Body of pancreas (tissue), 4 donors: Measurements from ENCODE around the gene ODAD4. TPM values are rescaled to one million over a fixed set of nuclear protein-coding genes. Genes with fewer than 3 reads are reported as not detected.

Experiments used
- ATAC-seq: fragments of 150-250 bp; one replicate; pipeline ENCODE4 v1.9.1; 2016
- DNase-seq, 4 donors: peaks; one replicate each; pipeline ENCODE4 v3.0.0-alpha.2; 2019
- H3K27ac ChIP-seq, 4 donors: fragments of 200-600 bp; sonication (generic); 1 replicate in 3 of 4; 2 replicates in 1 of 4; pipeline versions ENCODE4 v1.5.1 to v1.6.1; 2016 to 2019; ENCODE audit warnings: mild to moderate bottlenecking in 1 of 4, mixed read lengths in 1 of 4, moderate library complexity in 1 of 4
- H3K27me3 ChIP-seq, 2 donors: fragments of 200-600 bp; sonication (generic); one replicate each; pipeline ENCODE4 v1.6.0; 2016; ENCODE audit warnings: mild to moderate bottlenecking in 1 of 2
- H3K36me3 ChIP-seq, 2 donors: fragments of 200-600 bp; sonication (generic); replicated peaks in 1 of 2; 2 replicates each; pipeline ENCODE4 v1.5.1; 2016; ENCODE audit warnings: low read depth in 2 of 2; ENCODE audit not compliant: insufficient read depth in 1 of 2
- H3K4me1 ChIP-seq: fragments of 200-600 bp; sonication (generic); one replicate; pipeline ENCODE4 v1.6.0; 2016
- H3K4me3 ChIP-seq, 2 donors: fragments of 200-600 bp; sonication (generic); 1 replicate in 1 of 2; 2 replicates in 1 of 2; pipeline ENCODE4 v1.5.1; 2016 to 2019
- H3K9me3 ChIP-seq, 3 donors: fragments of 200-600 bp; sonication (generic); 1 replicate in 2 of 3; 2 replicates in 1 of 3; pipeline ENCODE4 v1.5.1; 2016
- POLR2A ChIP-seq, 3 donors: fragments of 450-650 bp; IDR thresholded peaks; one replicate each; pipeline ENCODE4 v1.6.1; 2016; ENCODE audit warnings: antibody characterized with exemption in 3 of 3, mild to moderate bottlenecking in 2 of 3
- WGBS, 2 donors: methylation state at CpG; one replicate each; pipeline ENCODE4 v1.1.5; 2017; 5-methylcytosine and 5-hydroxymethylcytosine counted together
- intact Hi-C: fragments of 100-400 bp; cut with DNase I; formaldehyde crosslinking; loops from one replicate; pipeline ENCODE4 v1.15.1; 2023
- total RNA-seq, 2 donors: library from RNA; depleted of rRNA; stranded (reverse); fragments of >200 nt; gene quantifications; one replicate each; pipeline ENCODE4 v1.1.0, GENCODE V29; 2016
- TF ChIP-seq, protein P1 (sequence below), 7 experiments: fragments of 450-650 bp in 4 of 7; fragments of 200-600 bp in 3 of 7; sonication (generic) in 3 of 7; IDR thresholded peaks; one replicate each; pipeline ENCODE4 v1.5.1; 2016 to 2019; ENCODE audit warnings: antibody characterized with exemption in 7 of 7

The ODAD4 gene
- total RNA-seq, 2 donors from 2014 or later, result 0.26 to 0.66 TPM

GRCh38 chr17:41987642-41988041, 57.2 kb downstream of the ODAD4 start:
- intact Hi-C loops, result no loop called here
- no peaks in the 10 kb centered on the region for H3K9me3 ChIP-seq
- ATAC-seq, result no peak
- DNase-seq, result no peak
- peaks cover 8 to 44% of the 10 kb centered on the region in 2 donors for H3K36me3 ChIP-seq
- H3K4me3 ChIP-seq, result no peak overlapping the region
- WGBS, 2 donors, result 86 to 92% methylated on average over 3 of the region's 3 CpGs
- TF ChIP-seq, protein P1, sequence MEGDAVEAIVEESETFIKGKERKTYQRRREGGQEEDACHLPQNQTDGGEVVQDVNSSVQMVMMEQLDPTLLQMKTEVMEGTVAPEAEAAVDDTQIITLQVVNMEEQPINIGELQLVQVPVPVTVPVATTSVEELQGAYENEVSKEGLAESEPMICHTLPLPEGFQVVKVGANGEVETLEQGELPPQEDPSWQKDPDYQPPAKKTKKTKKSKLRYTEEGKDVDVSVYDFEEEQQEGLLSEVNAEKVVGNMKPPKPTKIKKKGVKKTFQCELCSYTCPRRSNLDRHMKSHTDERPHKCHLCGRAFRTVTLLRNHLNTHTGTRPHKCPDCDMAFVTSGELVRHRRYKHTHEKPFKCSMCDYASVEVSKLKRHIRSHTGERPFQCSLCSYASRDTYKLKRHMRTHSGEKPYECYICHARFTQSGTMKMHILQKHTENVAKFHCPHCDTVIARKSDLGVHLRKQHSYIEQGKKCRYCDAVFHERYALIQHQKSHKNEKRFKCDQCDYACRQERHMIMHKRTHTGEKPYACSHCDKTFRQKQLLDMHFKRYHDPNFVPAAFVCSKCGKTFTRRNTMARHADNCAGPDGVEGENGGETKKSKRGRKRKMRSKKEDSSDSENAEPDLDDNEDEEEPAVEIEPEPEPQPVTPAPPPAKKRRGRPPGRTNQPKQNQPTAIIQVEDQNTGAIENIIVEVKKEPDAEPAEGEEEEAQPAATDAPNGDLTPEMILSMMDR (IDR thresholded peaks at IDR 0.05), result no peak
- no peaks in the 10 kb centered on the region for H3K4me1 ChIP-seq
- H3K27me3 ChIP-seq, result no peaks in the 10 kb centered on the region
- H3K27ac ChIP-seq, result no peak overlapping the region

GRCh38 chr17:41988418-41988817, 58.0 kb downstream of the ODAD4 start:
- H3K36me3 ChIP-seq, result peaks cover 8 to 44% of the 10 kb centered on the region in 2 donors
- H3K4me3 ChIP-seq, result no peak overlapping the region
- ATAC-seq (no peak), DNase-seq (no peak)
- no peak overlapping the region for H3K27ac ChIP-seq
- no peaks in the 10 kb centered on the region for H3K9me3 ChIP-seq
- 95 to 100% methylated on average over 2 of the region's 2 CpGs for WGBS, 2 donors
- intact Hi-C loops, result no loop called here
- no peaks in the 10 kb centered on the region for H3K4me1 ChIP-seq
- no peaks in the 10 kb centered on the region for H3K27me3 ChIP-seq
- TF ChIP-seq, protein P1 (IDR thresholded peaks at IDR 0.05), result no peak
- no peak for TF ChIP-seq POLR2A (IDR thresholded peaks at IDR 0.05)

- 89 to 96% methylated on average over 5 of the region's 5 CpGs for WGBS, 2 donors
- H3K36me3 ChIP-seq, result peaks cover 11 to 39% of the 10 kb centered on the region in 2 donors
- intact Hi-C loops, result no loop called here
- no peaks in the 10 kb centered on the region for H3K27me3 ChIP-seq
- ATAC-seq, result no peak
- no peaks in the 10 kb centered on the region for H3K4me1 ChIP-seq
- no peak overlapping the region for H3K27ac ChIP-seq
- no peak for DNase-seq
- H3K4me3 ChIP-seq, result no peak overlapping the region
- H3K9me3 ChIP-seq, result no peaks in the 10 kb centered on the region
- no peak for TF ChIP-seq POLR2A (IDR thresholded peaks at IDR 0.05)
- TF ChIP-seq, protein P1 (IDR thresholded peaks at IDR 0.05), result no peak
These were observed 59.4 kb downstream of the ODAD4 start for GRCh38 chr17:41989702-41990419.

- no peak for TF ChIP-seq POLR2A (IDR thresholded peaks at IDR 0.05)
- TF ChIP-seq, protein P1 (IDR thresholded peaks at IDR 0.05), result no peak
- Histone ChIP-seq H3K9me3 (no peaks in the 10 kb centered on the region), H3K27me3 (no peaks in the 10 kb centered on the region), H3K27ac (no peak overlapping the region), H3K4me3 (no peak overlapping the region), H3K36me3 (peaks cover 18 to 47% of the 10 kb centered on the region in 2 donors), H3K4me1 (no peaks in the 10 kb centered on the region)
- ATAC-seq (no peak), DNase-seq (no peak)
- intact Hi-C loops, result no loop called here
- WGBS, 2 donors, result 78 to 96% methylated on average over 3 of the region's 3 CpGs
These were observed 62.2 kb downstream of the ODAD4 start for GRCh38 chr17:41992576-41992975.

GRCh38 chr17:41996855-41997164, 66.4 kb downstream of the ODAD4 start:
- no peak overlapping the region for H3K27ac ChIP-seq
- intact Hi-C loops, result no loop called here
- 84 to 94% methylated on average over 2 of the region's 2 CpGs for WGBS, 2 donors
- H3K9me3 ChIP-seq, result no peaks in the 10 kb centered on the region
- DNase-seq (no peak), ATAC-seq (no peak)
- no peaks in the 10 kb centered on the region for H3K4me1 ChIP-seq
- H3K36me3 ChIP-seq, result peaks cover 18 to 33% of the 10 kb centered on the region in 2 donors
- TF ChIP-seq, protein P1 (IDR thresholded peaks at IDR 0.05), result no peak
- no peak for TF ChIP-seq POLR2A (IDR thresholded peaks at IDR 0.05)
- no peaks in the 10 kb centered on the region for H3K27me3 ChIP-seq
- H3K4me3 ChIP-seq, result no peak overlapping the region
